Measurements from ENCODE around the gene REELD1.

Gene REELD1

GRCh38 chr4:146247356-146247755 lies 33.0 kb downstream of the REELD1 start:
- no peak overlapping the region for H3K27ac ChIP-seq
- no peaks in the 10 kb centered on the region for H3K36me3 ChIP-seq (replicated peaks)
- in situ Hi-C loops (cut with HindIII; ENCODE audit: low pct_ligation_motif_present, low sequenced_read_pairs), result no loop called here
- TF ChIP-seq CTCF (IDR thresholded peaks at IDR 0.05; ENCODE audit: low read depth, low read length, missing control alignments), result no peak
- no peak for DNase-seq
- H3K27me3 ChIP-seq (replicated peaks), result no peaks in the 10 kb centered on the region
- H3K4me3 ChIP-seq (ENCODE audit: low read depth, low read length), result no peak overlapping the region

GRCh38 chr4:146252969-146253611 lies 38.8 kb downstream of the REELD1 start:
- in situ Hi-C loops (cut with HindIII; ENCODE audit: low pct_ligation_motif_present, low sequenced_read_pairs), result no loop called here
- no peak overlapping the region for H3K27ac ChIP-seq
- H3K27me3 ChIP-seq (replicated peaks), result no peaks in the 10 kb centered on the region
- H3K36me3 ChIP-seq (replicated peaks), result no peaks in the 10 kb centered on the region
- no peak for DNase-seq
- no peak for TF ChIP-seq CTCF (IDR thresholded peaks at IDR 0.05; ENCODE audit: low read depth, low read length, missing control alignments)
- H3K4me3 ChIP-seq (ENCODE audit: low read depth, low read length), result no peak overlapping the region

DNA sequence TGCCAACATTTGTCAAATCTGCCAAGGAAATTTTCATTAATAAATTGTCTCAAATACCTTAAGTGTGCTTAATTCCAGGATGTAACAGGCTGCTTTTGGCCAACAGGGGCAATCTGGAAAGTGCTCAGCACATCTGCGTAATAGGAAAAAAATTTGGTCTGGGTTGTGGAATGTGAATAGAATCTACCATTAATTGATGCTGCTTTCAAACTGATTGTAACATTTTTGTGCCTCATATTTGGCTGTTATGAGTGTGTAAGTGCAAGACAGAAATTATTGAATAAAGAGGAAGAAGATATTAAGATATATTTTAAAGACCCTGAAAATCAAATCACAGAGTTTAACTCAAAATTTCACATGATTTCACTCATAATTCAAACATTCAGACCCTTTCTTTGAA lies 41.1 kb downstream of the REELD1 start:
- Histone ChIP-seq H3K27ac (peak overlapping the region; percentile 57), H3K27me3 (replicated peaks) (no peaks in the 10 kb centered on the region), H3K4me3 (ENCODE audit: low read depth, low read length) (no peak overlapping the region), H3K36me3 (replicated peaks) (no peaks in the 10 kb centered on the region)
- in situ Hi-C loops (cut with HindIII; ENCODE audit: low pct_ligation_motif_present, low sequenced_read_pairs), result no loop called here
- TF ChIP-seq CTCF (IDR thresholded peaks at IDR 0.05; ENCODE audit: low read depth, low read length, missing control alignments), result peak; percentile 41
- DNase-seq, result peak; percentile 63

GRCh38 chr4:146255874-146256273 lies 41.5 kb downstream of the REELD1 start:
- no peak for TF ChIP-seq CTCF (IDR thresholded peaks at IDR 0.05; ENCODE audit: low read depth, low read length, missing control alignments)
- peak; percentile 87 for DNase-seq
- H3K4me3 ChIP-seq (ENCODE audit: low read depth, low read length), result no peak overlapping the region
- peak overlapping the region; percentile 57 for H3K27ac ChIP-seq
- in situ Hi-C loops (cut with HindIII; ENCODE audit: low pct_ligation_motif_present, low sequenced_read_pairs), result no loop called here
- H3K27me3 ChIP-seq (replicated peaks), result no peaks in the 10 kb centered on the region
- H3K36me3 ChIP-seq (replicated peaks), result no peaks in the 10 kb centered on the region

DNA sequence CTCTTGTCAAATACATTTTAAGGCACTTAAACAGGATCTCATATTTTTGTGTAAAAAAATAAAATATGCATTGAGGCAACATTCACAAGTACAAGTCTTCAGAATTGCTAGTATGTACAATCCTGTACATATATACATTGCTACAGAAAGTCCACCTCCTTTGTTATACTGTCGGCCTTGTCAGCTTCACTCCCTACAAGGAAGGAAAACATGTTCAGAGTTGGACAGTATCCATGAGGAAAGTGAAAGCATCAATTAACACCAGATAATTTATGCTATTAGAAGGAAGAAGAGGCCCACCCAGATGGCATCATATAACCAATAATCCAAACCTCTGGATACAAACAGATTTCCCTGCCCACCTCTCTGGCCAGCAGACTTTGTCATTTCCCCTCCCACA lies 42.0 kb downstream of the REELD1 start:
- no peak for TF ChIP-seq CTCF (IDR thresholded peaks at IDR 0.05; ENCODE audit: low read depth, low read length, missing control alignments)
- DNase-seq, result no peak
- H3K27ac ChIP-seq, result peak overlapping the region; percentile 55
- in situ Hi-C loops (cut with HindIII; ENCODE audit: low pct_ligation_motif_present, low sequenced_read_pairs), result no loop called here
- no peaks in the 10 kb centered on the region for H3K36me3 ChIP-seq (replicated peaks)
- H3K4me3 ChIP-seq (ENCODE audit: low read depth, low read length), result no peak overlapping the region
- no peaks in the 10 kb centered on the region for H3K27me3 ChIP-seq (replicated peaks)

DNA sequence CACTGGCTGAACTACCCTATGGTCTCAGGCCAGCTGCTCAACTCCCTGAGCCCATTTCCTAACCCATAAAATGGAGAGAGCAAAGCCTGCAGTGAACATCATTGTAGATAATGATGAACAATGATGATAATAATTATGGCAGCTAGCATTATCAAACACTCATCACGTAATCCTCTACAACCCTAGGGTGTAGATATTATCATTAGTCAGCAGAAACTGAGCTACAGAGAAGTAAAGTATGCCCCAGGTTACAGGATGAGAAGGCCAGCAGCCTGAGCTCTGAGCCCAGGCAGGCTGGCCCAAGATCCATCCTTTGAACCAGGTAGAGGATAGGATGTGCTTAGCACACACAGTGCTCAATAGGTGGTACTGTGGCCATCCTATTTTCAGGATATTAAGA lies 43.2 kb downstream of the REELD1 start:
- no peak for DNase-seq
- no peak overlapping the region for H3K27ac ChIP-seq
- no peaks in the 10 kb centered on the region for H3K27me3 ChIP-seq (replicated peaks)
- no peak for TF ChIP-seq CTCF (IDR thresholded peaks at IDR 0.05; ENCODE audit: low read depth, low read length, missing control alignments)
- in situ Hi-C loops (cut with HindIII; ENCODE audit: low pct_ligation_motif_present, low sequenced_read_pairs), result no loop called here
- no peak overlapping the region for H3K4me3 ChIP-seq (ENCODE audit: low read depth, low read length)
- H3K36me3 ChIP-seq (replicated peaks), result no peaks in the 10 kb centered on the region

Measured in brain microvascular endothelial cell (primary cell).